Endometrial microvascular endothelial cells (primary cell): ENCODE measurements around the gene ELP6. TPM values are rescaled to one million over a fixed set of nuclear protein-coding genes. Genes with fewer than 3 reads are reported as not detected.

Source experiments
- in situ Hi-C: cut with HindIII; loops from 2 replicates; pipeline ENCODE4 v1.10.0; 2017; ENCODE audit warnings: low sequenced_read_pairs, low pct_unique_long_range_greater_than_20kb; ENCODE audit errors: inconsistent ontology term
- total RNA-seq: library from RNA; depleted of rRNA; stranded (reverse); fragments of >200 nt; gene quantifications from one replicate; pipeline ENCODE4 v1.2.3, GENCODE V29; 2015; ENCODE audit errors: inconsistent ontology term

The ELP6 gene, protein sequence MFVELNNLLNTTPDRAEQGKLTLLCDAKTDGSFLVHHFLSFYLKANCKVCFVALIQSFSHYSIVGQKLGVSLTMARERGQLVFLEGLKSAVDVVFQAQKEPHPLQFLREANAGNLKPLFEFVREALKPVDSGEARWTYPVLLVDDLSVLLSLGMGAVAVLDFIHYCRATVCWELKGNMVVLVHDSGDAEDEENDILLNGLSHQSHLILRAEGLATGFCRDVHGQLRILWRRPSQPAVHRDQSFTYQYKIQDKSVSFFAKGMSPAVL
- 37.1 TPM for total RNA-seq

DNA sequence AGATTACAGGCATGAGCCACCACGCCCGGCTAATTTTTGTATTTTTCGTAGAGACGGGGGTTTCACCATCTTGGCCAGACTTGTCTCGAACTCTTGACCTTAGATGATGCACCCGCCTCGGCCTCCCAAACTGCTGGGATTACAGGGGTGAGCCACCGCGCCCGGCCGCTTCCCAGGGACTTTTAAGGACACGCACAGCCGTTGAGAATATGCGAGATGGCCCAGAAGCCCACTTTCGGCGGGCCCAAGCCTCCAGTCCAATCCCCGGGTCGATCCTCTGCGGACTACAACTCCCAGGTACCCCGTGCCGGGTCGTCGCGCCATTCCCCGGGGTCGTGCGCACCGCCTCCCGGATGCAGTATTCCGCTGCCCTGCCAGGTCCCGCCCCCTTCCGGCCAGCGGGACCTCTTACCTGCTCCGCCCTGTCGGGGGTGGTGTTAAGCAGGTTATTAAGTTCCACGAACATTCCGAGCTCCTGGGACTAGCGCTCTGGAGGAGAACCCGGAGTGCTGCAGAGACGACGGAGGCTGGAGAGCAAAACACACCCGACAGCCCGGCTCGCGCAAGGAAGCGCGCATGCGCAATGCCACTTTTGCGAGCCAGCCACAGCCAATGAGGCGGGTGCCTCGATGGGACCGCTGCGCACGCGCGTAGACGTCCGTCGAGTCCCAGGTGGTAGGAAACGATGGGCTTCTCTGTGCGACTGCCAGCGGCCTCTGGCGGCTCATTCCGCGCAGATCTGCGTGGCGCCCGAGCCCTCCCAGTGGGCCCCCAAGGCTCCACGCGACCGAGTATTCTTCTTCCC, at the start of gene ELP6:
Gene ELP6, minus strand, starts transcription at position 588 of the 805 bp plus-strand sequence. Its CDS starts 122 bp downstream, at position 466.
- in situ Hi-C loops = no loop called here

DNA sequence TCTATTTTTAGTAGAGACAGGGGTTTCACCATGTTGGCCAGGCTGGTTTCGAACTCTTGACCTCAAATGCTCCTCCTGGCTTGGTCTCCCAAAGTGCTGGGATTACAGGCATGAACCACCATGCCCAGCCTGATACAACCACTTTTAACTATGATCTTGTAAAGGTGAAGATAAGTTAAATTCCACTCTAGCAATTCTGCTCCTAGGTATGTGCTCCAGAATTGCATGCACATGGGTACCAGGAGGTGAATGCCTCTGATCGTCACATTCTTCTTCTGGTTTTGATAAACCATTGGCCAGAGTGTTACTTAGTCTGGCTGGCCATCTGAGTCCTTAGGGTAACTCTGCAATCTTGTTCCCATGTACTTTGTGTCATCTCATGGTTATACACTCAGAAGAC, 42.8 kb upstream of the ELP6 start:
- in situ Hi-C loops = no loop called here

DNA sequence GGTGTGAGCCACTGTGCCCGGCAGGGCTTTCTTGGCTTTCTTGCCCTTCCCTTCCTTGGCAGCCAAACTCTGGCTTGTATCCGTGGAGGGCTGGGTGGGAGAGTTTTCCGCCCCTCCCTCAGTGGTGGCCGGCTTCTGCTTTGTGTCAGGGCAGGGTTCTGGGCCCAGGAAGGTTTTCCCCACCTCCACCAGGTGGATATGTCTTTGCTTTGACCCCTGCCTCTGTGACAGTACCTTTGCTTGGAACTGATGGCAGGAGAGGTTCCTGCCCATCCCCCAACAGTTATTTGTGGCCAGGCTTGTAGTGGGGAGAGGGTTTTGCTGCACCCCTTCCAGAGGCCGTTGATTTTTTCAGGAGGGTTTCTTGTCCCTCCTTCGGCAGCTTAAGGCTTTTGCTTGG, 40.8 kb upstream of the ELP6 start:
- in situ Hi-C loops = no loop called here

DNA sequence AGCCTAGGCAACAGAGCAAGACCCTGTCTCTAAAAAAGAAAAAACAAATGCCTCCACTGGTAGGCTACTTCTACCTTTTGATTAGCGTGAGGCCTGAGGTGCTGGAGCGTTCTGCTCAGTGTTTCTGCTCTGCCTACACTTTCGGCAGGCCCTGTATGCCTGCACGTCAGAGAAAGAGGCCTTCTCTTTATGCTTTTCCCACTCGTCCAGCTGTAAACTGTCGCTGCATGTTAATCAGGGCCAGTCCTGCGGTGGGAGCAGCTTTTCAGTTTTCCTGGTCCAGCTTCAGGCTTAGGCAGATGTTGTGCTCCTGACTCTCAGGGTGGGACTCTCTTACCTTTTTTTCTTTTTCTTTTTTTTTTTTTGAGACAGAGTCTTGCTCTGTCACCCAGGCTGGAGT, 39.9 kb upstream of the ELP6 start:
- in situ Hi-C loops = no loop called here

DNA sequence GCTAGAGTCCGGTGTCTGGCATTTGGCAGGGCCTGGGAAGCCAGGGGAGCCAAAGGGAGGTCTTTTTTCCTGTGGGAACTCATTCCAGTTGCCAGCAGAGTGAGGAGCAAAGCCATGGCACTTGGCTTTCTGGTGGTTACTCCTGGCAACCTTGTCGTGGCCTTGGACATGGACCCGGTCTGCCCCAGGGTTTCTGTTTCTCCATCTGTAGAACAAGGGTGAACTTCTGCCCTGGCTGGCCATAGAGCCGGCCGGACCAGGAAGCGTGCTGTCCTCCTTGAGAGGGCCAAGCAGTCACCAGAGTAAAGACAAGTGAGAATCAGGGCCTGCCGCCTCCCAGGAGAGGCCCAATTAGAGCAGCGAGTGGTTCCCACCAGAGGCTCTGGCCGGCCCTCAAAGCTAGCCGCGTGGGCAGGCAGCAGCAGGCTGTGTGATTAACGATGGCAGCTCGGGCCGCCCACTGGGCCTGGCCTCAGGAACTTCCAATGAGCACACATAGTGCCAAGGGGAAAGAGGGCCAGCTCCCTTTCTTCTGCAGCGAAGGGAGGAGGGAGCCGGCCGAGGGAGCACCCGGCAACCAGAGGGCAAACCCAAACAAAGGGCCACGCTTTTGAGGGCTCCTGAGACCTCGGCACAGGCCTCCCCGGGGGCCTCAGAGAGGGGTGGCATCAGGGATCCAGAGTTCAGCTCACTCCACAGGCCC, 29.1 kb upstream of the ELP6 start:
- in situ Hi-C loops = no loop called here

DNA sequence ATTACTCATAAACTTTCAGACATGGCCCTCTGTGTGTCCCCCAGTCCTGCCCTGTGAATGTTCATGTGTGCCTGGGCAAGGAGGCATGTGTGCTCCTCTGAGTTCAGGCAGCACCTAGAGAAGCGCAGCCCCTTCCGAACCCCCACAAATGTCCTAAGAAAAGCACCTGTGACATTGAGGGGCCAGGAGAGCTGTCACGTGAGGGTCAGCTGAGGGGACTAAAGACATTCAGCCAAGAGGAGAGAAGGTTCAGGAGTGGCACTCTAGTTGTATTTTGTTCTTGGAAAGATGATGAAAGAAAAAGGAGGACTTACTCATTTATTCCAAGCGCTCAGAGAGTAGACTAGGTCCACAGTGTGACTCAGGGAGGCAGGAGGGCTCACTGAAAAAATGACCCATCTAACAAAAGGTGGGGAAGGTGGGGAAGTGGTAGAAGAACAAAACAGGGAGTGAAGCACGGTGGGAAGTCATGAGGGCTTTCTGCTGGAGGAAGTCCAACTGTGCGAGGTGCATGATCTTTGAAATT, 28.1 kb upstream of the ELP6 start:
- in situ Hi-C loops = no loop called here

DNA sequence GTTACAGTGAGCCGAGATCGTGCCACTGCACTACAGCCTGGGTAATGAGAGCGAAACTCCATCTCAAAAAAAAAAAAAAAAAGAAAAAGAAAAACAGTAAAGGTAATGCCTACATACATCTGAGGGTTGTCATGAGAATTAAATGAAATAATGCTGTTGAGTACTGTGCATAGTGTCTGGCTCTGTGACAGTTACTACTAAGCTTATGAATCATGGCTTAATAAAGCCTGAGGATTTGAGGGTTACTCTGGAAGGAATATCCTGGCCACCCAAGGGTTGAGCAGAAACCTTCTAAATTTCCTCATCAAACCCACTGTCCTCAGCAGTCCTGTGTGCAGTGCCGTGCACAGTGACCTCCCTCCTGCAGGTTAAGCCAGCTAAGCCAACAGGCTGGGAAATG, 26.8 kb upstream of the ELP6 start:
- in situ Hi-C loops = no loop called here

DNA sequence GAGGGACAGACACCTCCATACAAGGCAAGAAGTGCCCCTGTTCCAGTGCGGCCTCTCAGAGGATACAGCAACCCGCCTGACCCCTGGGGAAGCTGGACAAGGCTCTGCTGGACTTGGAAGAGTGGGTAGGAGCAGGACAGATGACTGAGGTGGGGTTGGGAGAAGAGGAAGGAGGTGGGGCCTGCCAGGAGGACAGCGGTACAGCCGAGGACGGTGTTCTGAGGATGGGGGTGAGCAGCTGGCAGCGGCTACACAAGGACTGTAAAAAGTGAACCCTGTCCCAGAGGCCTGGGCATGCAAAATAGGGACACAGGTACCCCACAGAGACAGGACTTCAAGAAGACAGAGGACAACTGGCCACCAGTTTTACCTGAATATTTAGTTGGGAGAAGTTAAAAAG, 23.5 kb upstream of the ELP6 start:
- in situ Hi-C loops = no loop called here

DNA sequence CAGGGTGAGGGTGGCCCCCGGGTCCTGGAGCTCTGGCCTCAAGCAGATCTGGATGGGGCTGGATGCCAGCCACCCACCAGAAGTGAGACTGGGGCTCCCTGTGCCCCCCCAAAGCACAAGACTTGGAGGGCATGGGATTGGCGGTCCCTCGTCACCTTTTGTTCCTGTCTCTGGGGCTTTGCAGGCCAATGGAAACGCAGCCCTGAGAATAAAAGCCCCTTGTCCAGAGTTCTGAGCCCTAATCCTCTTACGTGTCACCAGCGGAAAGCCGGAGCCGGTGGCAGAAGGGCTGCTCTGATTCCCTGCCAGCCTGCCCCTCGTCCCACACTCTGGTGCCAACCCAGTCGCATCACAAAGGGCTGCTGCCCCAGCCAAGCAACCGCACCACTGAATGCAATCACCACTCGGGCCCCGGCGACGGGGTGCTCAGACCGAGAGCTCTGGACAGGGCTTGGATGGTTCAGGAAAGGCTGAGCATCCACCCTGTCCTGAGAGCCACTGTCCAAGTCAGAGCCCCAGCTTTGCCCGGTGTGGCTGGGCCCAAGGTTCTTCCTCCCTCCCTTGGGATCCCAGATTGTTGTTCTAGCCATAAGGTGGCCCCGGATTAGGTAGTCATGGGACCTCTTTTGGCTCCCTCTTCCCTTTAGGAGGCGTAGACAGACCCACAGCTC, 22.8 kb upstream of the ELP6 start:
- in situ Hi-C loops = no loop called here

DNA sequence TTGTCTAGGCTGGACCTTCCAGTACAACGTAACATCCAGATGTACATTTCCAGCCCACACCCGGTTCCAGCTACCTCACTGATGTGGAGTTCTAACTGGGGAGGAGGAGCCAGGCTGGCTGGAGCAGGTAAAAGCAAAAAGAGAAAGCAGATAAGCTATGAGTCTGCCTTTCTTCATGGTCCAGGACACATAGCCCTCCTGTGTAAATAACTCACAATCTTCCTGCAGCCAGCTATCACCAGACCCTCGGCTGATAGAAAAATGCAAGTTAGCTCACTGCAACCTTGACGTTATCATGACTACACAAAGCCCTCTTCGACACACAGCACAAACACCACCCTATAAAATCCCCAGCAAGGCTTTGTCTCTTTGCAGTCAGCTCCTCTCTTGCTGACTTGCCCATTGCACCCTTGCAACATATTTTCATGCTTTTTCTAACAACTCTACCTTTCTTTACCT, 20.5 kb upstream of the ELP6 start:
- in situ Hi-C loops = no loop called here

DNA sequence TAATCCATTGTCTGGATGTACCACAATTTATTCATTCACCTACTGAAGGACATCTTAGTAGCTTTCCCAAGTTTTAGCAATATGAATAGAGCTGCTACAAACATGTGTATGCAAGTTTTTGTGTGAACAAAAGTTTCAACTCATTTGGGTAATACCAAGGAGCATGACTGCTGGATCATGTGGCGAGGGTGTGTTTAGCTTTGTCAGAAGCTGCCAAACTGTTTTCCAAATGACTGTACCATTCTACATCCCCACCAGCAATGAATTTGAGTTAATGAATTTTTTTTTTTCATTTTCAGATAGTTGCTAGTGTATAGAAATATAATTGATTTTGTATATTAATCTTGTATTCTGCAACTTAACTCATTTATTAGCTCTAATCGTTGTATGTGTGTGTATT, 20.0 kb upstream of the ELP6 start:
- in situ Hi-C loops = no loop called here

DNA sequence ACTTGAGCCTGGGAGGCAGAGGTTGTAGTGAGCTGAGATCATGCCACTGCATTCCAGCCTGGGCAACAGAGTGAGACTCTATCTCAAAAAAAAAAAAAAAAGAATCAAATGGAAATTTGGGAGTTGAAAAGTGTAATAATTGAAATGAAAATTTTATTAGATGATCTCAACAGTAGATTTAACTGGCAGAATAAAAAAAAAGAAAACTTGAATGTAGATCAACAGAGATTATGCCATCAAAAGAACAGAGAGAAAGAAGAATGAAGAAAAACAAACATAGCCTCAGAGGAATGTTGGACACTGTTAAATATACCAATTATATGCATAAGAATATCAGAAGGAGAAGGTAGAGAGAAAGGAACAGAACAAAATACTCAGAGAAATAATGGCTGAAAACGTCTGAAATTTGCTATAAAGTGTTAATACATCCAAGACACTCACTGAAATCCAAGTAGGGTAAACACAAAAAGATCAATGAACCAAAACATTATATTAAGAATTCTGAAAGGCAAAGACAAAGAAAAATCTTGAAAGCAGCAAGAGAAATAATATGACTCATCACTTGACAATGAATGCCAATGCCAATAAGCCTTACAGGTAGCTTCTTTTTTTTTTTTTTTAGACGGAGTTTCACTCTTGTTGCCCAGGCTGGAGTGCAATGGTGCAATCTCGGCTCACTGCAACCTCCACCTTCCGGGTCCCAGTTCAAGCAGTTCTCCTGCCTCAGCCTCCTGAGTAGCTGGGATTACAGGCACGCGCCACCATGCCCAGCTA, 14.6 kb upstream of the ELP6 start:
- in situ Hi-C loops = no loop called here

DNA sequence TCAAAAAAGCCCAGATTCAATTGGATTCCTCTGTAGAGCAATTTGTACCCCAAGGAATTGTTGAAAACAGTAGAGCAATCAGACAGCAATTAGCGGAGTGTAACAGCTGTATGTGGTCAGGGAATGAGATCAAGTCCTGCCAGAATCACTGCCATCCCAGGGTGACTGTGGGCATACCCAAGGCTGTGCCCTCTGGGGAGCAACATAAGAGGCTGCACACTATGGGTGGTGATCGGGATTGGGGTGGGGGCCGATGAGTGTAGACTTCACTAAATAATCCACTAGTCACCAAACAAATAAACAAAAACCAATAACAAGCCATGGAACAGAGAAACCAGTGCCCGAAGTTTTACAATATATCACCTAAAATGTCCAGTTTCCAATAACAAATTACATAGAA, 12.1 kb upstream of the ELP6 start:
- in situ Hi-C loops = no loop called here

DNA sequence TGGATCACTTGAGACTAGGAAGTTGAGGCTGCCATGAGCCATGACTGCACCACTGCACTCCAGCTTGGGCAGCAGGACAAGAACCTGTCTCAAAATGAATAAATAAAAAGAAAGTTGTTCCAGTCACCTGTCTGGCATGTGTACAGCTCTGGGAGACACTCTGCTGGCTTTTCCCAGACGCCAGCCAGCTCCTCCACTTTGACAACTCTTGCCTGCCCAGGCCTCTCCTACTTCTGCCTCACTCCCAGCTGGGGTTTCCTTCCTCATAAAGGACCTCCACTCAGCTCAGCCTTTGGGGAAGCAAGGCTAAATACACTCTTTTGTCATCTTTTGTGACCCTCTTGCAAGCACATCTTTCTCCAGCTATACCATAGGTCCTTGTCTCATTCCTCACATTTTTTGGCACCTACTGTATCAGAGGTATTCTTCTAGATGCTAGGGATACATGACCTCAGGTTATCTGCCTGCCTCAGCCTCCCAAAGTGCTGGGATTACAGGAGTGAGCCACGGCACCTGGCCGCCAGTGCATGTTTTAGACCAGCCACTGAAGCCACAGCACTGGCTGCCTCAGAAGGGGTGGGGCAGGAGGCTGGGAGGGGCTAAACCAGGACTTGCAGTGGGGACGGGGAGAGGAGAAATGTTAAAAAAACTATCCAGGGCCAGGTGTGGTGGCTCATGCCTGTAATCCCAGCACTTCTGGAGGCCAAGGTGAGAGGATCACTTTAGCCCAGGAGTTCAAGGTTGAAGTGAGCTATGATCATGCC, 10.0 kb upstream of the ELP6 start:
- in situ Hi-C loops = no loop called here

DNA sequence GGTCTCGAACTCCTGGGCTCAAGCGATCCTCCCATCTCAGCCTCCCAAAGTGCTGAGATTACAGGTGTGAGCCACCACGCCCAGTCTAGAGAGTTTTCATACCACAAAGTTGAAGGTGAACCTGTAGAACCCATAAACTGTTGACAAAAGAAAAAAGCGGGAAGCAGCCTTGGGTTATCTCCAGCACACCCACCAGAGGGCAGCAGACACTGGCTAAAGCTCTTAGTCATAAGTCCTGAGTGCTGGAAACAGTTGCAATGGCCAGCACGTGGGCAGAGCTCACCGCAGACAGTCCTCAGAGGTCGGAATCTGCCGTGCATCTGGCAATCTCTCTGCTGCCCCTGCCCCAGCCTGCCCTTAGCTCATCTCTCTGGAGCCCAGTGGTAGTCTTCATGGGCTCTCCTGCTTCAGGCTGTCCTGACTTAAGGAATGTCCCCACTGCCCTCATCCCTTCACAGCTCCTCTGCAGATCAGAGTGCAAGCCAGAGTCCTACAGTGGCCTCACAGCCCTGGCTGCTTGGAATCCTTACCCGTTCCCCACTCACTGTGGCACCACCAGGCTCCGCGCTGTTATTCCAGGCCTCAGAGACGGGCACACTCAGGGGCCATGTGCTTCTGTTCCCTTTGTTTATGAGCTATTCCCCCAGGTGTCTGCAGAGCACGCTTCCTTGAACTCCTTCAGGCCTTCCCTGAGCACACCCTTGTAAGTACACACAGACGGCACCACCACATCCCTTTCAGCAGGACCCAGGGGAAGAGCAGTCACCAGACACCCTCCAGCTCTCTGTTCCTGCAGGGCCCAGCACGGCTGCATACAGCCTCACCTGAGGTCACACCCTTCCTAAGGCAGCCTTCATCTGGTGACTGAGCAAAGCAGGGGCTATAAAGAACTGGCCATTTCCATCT, 8.8 kb upstream of the ELP6 start:
- in situ Hi-C loops = no loop called here

DNA sequence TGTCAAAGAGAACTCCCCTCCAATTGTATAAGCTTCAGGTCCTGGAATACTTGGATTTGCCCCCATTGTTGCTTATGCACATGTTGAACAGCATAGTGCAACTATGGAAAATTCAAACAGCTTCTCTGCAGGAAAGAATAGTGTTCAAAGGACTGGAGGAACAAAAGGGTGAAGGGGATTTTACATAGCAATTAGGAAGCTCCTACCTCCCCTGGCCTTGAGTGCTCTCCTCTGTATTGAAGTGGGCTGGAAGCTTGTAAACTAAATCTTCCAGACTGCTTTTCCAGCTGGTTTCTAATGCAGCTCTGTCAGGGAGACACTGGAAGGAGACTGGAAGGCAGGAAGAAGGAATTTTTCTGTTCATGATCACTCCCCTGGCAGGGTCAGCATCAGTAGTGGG, 7.2 kb upstream of the ELP6 start:
- in situ Hi-C loops = no loop called here

DNA sequence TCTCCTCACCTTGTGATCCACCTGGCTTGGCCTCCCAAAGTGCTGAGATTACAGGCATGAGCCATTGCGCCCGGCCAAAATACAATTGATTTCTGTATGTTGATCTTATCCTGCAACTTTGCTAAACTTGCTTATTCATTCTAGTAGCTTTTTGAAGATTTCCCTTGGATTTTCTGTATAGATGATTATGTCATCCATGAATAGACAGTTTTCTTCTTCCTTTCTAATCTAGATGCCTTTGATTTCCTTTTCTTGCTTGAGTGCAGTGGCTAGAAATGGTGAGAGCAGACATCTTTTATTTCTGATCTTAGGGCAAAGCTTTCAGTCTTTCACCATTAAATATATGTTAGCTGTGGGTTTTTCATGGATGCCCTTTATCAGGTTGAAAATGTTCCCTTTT, 4.4 kb upstream of the ELP6 start:
- in situ Hi-C loops = no loop called here
